ENCODE results near the gene RBM17.
A peak's percentile ranks its signal among the peaks of the same experiment; 100 is the strongest.

RBM17 gene

GRCh38 chr10:6135039-6135438 is 46.2 kb downstream of the RBM17 start:
- no peak for TF ChIP-seq CTCF (IDR thresholded peaks at IDR 0.05; ENCODE audit: control extremely low read depth, extremely low read depth, low read depth, missing control alignments)
- DNase-seq (ENCODE audit: extremely low spot score) = peak; percentile 48
- ChIA-PET POLR2A (interaction anchor here (1.1 to 3.8 kb wide), 3 partner anchors 10 to 68 kb away, joined by 3 to 19 read pairs (median 6); partner anchors contain the start of gene PFKFB3), CTCF (interaction anchor here (1.0 to 9.9 kb wide), 9 partner anchors 11 to 266 kb away, joined by 3 to 99 read pairs (median 5); partner anchors contain the start of gene PFKFB3)

GRCh38 chr10:6135589-6136168 is 46.8 kb downstream of the RBM17 start:
- TF ChIP-seq CTCF (IDR thresholded peaks at IDR 0.05; ENCODE audit: control extremely low read depth, extremely low read depth, low read depth, missing control alignments) = no peak
- no peak for DNase-seq (ENCODE audit: extremely low spot score)
- ChIA-PET CTCF (interaction anchor here (1.0 to 9.9 kb wide), 14 partner anchors 9 to 266 kb away, joined by 3 to 99 read pairs (median 6); partner anchors contain the start of gene PFKFB3), POLR2A (interaction anchor here (1.1 to 3.8 kb wide), 4 partner anchors 9 to 67 kb away, joined by 3 to 19 read pairs (median 4); partner anchors contain the start of gene PFKFB3)

DNA sequence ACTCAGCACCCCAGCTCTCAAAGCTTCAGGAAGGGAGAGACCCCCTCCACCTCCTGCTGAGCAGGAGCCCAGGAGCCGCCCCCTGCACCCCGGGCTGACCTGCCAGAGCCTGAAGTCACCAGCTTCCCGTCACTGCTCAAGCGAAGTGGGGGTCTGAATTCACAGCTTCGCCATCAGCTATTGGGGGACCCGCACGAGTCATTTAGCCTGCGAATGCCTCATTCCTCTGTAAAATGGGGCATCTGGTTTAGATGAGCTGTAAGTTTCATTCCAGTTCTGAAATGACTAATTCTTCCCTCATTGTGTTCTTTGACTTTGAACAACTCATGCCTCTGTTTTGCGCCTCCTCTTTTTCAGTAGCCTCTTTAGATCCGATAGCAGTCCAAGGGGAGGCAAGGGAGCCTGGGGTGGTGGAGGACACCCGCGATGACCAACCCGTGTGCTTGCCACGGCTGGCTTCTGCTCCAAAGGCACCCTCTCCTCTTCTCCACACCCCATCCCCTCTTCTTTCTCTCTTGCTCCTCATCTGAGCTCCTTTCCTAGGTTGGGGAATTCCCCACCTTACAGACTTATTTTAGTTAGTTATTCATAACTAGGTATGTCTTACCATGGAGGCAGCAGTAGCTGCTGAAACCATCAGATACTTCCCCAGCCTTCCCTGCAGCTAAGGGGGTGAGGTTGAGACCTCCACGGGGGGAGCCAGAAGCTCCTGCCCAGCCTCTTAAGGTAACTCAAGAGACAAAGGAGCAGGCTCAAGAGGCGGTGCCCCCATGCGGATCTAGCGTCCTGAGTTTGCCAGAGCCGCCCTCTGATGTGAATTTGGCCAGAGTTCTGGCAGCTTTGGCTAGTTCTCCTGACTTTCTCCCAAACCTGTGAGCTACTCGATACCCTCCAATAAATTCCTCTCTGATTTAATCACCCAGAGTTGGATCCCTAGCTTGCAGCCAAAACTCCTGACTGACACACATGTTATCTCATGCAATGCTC is 47.7 kb downstream of the RBM17 start:
- peak; percentile 78 for DNase-seq (ENCODE audit: extremely low spot score)
- ChIA-PET CTCF (interaction anchor here (1.0 to 9.9 kb wide), 18 partner anchors 8 to 265 kb away, joined by 3 to 99 read pairs (median 6); partner anchors contain the start of gene PFKFB3), POLR2A (interaction anchor here (1.2 to 3.8 kb wide), 3 partner anchors 8 to 66 kb away, joined by 3 to 19 read pairs (median 3); partner anchors contain the start of gene PFKFB3)
- no peak for TF ChIP-seq CTCF (IDR thresholded peaks at IDR 0.05; ENCODE audit: control extremely low read depth, extremely low read depth, low read depth, missing control alignments)

DNA sequence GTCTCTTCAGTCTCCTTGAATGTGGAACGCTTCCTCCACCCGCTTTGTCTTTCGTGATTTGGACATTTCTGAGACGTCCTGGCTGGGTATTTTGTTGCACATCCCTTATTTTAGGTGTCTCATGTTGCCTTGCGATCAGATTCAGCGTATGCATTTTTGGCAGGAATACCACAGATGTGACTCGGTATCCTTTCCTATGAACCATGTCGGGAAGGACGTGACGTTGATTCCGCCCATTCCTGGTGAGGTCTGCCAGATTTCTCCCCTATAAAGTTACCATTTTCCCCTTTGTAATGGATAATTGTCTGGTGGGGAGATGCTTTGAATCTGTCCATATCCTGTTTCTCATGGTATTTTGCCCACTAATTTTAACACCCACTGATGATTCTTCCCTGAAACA is 49.6 kb downstream of the RBM17 start:
- ChIA-PET POLR2A (no interaction called here), CTCF (interaction anchor here (1.3 to 9.9 kb wide), 5 partner anchors 9 to 263 kb away, joined by 4 to 99 read pairs (median 15); no protein-coding TSS in a partner anchor)
- TF ChIP-seq CTCF (IDR thresholded peaks at IDR 0.05; ENCODE audit: control extremely low read depth, extremely low read depth, low read depth, missing control alignments) = no peak
- no peak for DNase-seq (ENCODE audit: extremely low spot score)

DNA sequence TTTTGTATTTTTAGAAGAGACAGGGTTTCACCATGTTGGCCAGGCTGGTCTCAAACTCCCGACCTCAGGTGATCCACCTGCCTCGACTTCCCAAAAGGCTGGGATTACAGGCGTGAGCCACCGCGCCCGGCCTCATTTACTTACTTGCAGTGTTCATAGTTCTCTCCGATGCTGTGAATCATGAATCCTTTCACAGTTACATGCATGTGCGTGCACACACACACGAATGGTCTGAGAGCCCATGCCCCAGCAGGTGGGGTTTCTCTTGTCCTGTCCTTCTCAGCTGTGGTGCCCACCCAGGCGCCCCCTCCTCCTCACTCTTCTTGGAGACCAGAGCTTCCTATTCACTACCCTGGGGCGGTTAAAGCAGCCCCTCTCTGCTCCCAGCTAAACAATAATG is 50.6 kb downstream of the RBM17 start:
- TF ChIP-seq CTCF (IDR thresholded peaks at IDR 0.05; ENCODE audit: control extremely low read depth, extremely low read depth, low read depth, missing control alignments) = no peak
- DNase-seq (ENCODE audit: extremely low spot score) = no peak
- ChIA-PET POLR2A (interaction anchor here (1.0 kb wide), 1 partner anchor 88 kb away, joined by 3 read pairs; no protein-coding TSS in a partner anchor), CTCF (interaction anchor here (1.0 to 9.9 kb wide), 7 partner anchors 11 to 262 kb away, joined by 3 to 99 read pairs (median 5); partner anchors contain the start of gene PFKFB3)
